ENCODE data around the gene TRUB2. TPM values are rescaled to one million over a fixed set of nuclear protein-coding genes. Genes with fewer than 3 reads are reported as not detected.

Gene TRUB2
- total and polyA plus RNA-seq, 2 of the 13 experiments (the other 11 are each of a cell fraction or from before 2014, with no cell fraction given) = 22.3 to 41.2 TPM

DNA sequence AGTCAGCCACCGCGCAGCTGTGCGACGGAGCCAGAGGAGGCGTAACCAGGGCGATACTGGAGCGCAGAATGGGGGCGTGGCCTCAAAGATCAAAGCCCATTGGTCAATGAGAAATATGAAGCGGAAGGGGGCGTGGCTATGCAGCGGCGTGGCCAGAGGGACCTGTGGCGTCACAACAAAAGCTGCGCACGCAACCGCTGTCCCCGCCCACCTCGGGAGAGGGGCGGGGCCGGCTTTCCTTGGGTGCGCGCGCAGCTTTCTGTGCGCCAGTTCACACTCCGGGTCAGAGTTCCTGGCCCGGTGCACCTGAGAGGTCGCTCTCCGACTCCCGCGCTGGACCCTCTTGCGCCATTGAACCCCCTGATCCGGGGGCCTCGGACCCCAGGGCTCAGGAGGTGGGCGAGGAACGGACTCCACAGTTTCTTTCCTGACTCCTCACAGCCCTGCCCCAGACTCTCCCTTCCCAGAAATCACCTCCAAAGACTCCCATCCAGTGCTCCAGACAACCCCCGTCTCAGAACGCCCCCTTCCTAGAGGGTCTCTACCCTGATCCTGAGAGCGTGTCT is 46.2 kb downstream of the TRUB2 start, which contains the start of gene SWI5 (continued):
- TF ChIP-seq MAF1 (CRISPR knock-in tag; IDR thresholded peaks at IDR 0.05; ENCODE audit: borderline replicate concordance) (no peak), ZBTB7B (CRISPR knock-in tag; IDR thresholded peaks at IDR 0.05) (peak; percentile 76; the same call in 1 of the 2 replicates), SRSF9 (IDR thresholded peaks at IDR 0.05; ENCODE audit: borderline replicate concordance, insufficient read depth, low read depth, low read length, poor library complexity, severe bottlenecking) (no peak), ZNF737 (CRISPR knock-in tag; IDR thresholded peaks at IDR 0.05; ENCODE audit: borderline replicate concordance) (no peak), NCOA2 (CRISPR knock-in tag; IDR thresholded peaks at IDR 0.05) (peak; percentile 30; the same call in 1 of the 2 replicates), SETDB1 (CRISPR knock-in tag; IDR thresholded peaks at IDR 0.05; ENCODE audit: borderline replicate concordance) (no peak), AGO1 (IDR thresholded peaks at IDR 0.05; ENCODE audit: low read depth, low read length, poor library complexity, severe bottlenecking) (no peak), ZNF775 (CRISPR knock-in tag; IDR thresholded peaks at IDR 0.05; ENCODE audit: borderline replicate concordance) (no peak), TCF7L2 (IDR thresholded peaks at IDR 0.05; ENCODE audit: low read depth, low read length) (no peak), PHB2 (IDR thresholded peaks at IDR 0.05; ENCODE audit: partially characterized antibody) (no peak), ZNF891 (CRISPR knock-in tag; IDR thresholded peaks at IDR 0.05) (peak; percentile 64), ZNF484 (CRISPR knock-in tag; IDR thresholded peaks at IDR 0.05; ENCODE audit: borderline replicate concordance, low read depth) (no peak), CBX5 (CRISPR knock-in tag; IDR thresholded peaks at IDR 0.05; ENCODE audit: borderline replicate concordance) (no peak), ASH2L (IDR thresholded peaks at IDR 0.05; ENCODE audit: insufficient read length, low read depth, low read length) (no peak), HNF4G (IDR thresholded peaks at IDR 0.05; ENCODE audit: borderline replicate concordance, low read depth, low read length) (peak; percentile 71; the same call in 1 of the 2 replicates), HNF4G (CRISPR knock-in tag; IDR thresholded peaks at IDR 0.05; ENCODE audit: borderline replicate concordance, low read depth) (no peak), ZFP37 (CRISPR knock-in tag; IDR thresholded peaks at IDR 0.05; ENCODE audit: borderline replicate concordance) (no peak), ARNT2 (CRISPR knock-in tag; IDR thresholded peaks at IDR 0.05; ENCODE audit: low read depth) (peak; percentile 63; the same call in 1 of the 2 replicates)
- TF ChIP-seq, protein P1, sequence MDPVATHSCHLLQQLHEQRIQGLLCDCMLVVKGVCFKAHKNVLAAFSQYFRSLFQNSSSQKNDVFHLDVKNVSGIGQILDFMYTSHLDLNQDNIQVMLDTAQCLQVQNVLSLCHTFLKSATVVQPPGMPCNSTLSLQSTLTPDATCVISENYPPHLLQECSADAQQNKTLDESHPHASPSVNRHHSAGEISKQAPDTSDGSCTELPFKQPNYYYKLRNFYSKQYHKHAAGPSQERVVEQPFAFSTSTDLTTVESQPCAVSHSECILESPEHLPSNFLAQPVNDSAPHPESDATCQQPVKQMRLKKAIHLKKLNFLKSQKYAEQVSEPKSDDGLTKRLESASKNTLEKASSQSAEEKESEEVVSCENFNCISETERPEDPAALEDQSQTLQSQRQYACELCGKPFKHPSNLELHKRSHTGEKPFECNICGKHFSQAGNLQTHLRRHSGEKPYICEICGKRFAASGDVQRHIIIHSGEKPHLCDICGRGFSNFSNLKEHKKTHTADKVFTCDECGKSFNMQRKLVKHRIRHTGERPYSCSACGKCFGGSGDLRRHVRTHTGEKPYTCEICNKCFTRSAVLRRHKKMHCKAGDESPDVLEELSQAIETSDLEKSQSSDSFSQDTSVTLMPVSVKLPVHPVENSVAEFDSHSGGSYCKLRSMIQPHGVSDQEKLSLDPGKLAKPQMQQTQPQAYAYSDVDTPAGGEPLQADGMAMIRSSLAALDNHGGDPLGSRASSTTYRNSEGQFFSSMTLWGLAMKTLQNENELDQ (CRISPR knock-in tag; IDR thresholded peaks at IDR 0.05; ENCODE audit: borderline replicate concordance) = no peak
- TF ChIP-seq, protein P2, sequence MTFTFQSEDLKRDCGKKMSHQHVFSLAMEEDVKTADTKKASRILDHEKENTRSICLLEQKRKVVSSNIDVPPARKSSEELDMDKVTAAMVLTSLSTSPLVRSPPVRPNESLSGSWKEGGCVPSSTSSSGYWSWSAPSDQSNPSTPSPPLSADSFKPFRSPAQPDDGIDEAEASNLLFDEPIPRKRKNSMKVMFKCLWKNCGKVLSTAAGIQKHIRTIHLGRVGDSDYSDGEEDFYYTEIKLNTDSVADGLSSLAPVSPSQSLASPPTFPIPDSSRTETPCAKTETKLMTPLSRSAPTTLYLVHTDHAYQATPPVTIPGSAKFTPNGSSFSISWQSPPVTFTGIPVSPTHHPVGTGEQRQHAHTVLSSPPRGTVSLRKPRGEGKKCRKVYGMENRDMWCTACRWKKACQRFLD (CRISPR knock-in tag; IDR thresholded peaks at IDR 0.05; ENCODE audit: borderline replicate concordance) = no peak
- TF ChIP-seq, protein P3, sequence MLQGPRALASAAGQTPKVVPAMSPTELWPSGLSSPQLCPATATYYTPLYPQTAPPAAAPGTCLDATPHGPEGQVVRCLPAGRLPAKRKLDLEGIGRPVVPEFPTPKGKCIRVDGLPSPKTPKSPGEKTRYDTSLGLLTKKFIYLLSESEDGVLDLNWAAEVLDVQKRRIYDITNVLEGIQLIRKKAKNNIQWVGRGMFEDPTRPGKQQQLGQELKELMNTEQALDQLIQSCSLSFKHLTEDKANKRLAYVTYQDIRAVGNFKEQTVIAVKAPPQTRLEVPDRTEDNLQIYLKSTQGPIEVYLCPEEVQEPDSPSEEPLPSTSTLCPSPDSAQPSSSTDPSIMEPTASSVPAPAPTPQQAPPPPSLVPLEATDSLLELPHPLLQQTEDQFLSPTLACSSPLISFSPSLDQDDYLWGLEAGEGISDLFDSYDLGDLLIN (CRISPR knock-in tag; IDR thresholded peaks at IDR 0.05; ENCODE audit: borderline replicate concordance) = no peak
- TF ChIP-seq, protein P4, sequence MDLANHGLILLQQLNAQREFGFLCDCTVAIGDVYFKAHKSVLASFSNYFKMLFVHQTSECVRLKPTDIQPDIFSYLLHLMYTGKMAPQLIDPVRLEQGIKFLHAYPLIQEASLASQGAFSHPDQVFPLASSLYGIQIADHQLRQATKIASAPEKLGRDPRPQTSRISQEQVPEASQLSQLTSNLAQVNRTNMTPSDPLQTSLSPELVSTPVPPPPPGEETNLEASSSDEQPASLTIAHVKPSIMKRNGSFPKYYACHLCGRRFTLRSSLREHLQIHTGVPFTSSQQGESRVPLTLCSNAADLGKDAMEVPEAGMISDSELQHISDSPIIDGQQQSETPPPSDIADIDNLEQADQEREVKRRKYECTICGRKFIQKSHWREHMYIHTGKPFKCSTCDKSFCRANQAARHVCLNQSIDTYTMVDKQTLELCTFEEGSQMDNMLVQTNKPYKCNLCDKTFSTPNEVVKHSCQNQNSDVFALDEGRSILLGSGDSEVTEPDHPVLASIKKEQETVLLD (CRISPR knock-in tag; IDR thresholded peaks at IDR 0.05; ENCODE audit: low read depth) = no peak
